OCI-LY1 (cell line): ENCODE data around the gene LAMB3.

Source experiments
- H2AFZ ChIP-seq: fragments of 200-600 bp; sonication (generic), shearing (Covaris generic); 2 replicates; pipeline ENCODE4 v1.6.0; 2014; ENCODE audit warnings: antibody characterized with exemption, mild to moderate bottlenecking, low read length
- H3F3A ChIP-seq: fragments of 200-600 bp; sonication (generic), shearing (Covaris generic); 2 replicates; pipeline ENCODE4 v1.6.0; 2014; ENCODE audit warnings: mild to moderate bottlenecking, antibody characterized with exemption, low read length, moderate library complexity; ENCODE audit not compliant: insufficient read depth
- H3K27ac ChIP-seq: fragments of 200-600 bp; sonication (generic); 2 replicates; pipeline ENCODE4 v1.5.1; 2014; ENCODE audit warnings: low read length, mixed run types, mild to moderate bottlenecking, low read depth; ENCODE audit not compliant: poor library complexity, severe bottlenecking
- H3K27me3 ChIP-seq: fragments of 200-600 bp; sonication (generic); 2 replicates; pipeline ENCODE4 v1.6.0; 2014; ENCODE audit warnings: antibody characterized with exemption, mild to moderate bottlenecking, low read length, moderate library complexity; ENCODE audit not compliant: insufficient read depth
- H3K36me3 ChIP-seq: fragments of 200-600 bp; sonication (generic); 2 replicates; pipeline ENCODE4 v1.6.1; 2014; ENCODE audit warnings: mild to moderate bottlenecking, antibody characterized with exemption, low read length, moderate library complexity, mixed read lengths; ENCODE audit not compliant: insufficient read depth
- H3K4me1 ChIP-seq: fragments of 200-600 bp; sonication (generic); 2 replicates; pipeline ENCODE4 v1.5.1; 2014; ENCODE audit warnings: mild to moderate bottlenecking, low read length, moderate library complexity; ENCODE audit not compliant: insufficient read depth, severe bottlenecking
- H3K4me2 ChIP-seq: fragments of 200-600 bp; sonication (generic), shearing (Covaris generic); 2 replicates; pipeline ENCODE4 v1.6.1; 2014; ENCODE audit warnings: low read length
- H3K4me3 ChIP-seq: fragments of 200-600 bp; sonication (generic); 2 replicates; pipeline ENCODE4 v1.5.1; 2014; ENCODE audit warnings: low read length, low read depth, mild to moderate bottlenecking, mixed read lengths; ENCODE audit not compliant: poor library complexity, severe bottlenecking
- H3K79me2 ChIP-seq: fragments of 200-600 bp; shearing (Covaris generic); 2 replicates; pipeline ENCODE4 v1.6.1; 2016; ENCODE audit warnings: mixed run types, low read length, mixed read lengths; ENCODE audit not compliant: insufficient read depth
- H3K9ac ChIP-seq: fragments of 200-600 bp; sonication (generic), shearing (Covaris generic); 2 replicates; pipeline ENCODE4 v1.6.1; 2014; ENCODE audit warnings: mild to moderate bottlenecking, low read length, mixed read lengths
- H3K9me2 ChIP-seq: fragments of 200-600 bp; sonication (generic), shearing (Covaris generic); 2 replicates; pipeline ENCODE4 v1.6.1; 2014; ENCODE audit warnings: low read depth, mild to moderate bottlenecking, low read length, mixed read lengths
- H3K9me3 ChIP-seq: fragments of 200-600 bp; shearing (Covaris generic); 2 replicates; pipeline ENCODE4 v1.6.1; 2014; ENCODE audit warnings: low read length, mixed read lengths
- H4K20me1 ChIP-seq: fragments of 200-600 bp; sonication (generic), shearing (Covaris generic); 2 replicates; pipeline ENCODE4 v1.6.0; 2016; ENCODE audit warnings: mild to moderate bottlenecking, low read length; ENCODE audit not compliant: insufficient read depth
- EZH2 ChIP-seq: fragments of 200-600 bp; sonication (generic), shearing (Covaris generic); IDR thresholded peaks from 2 replicates; pipeline ENCODE4 v1.8.0; 2017; ENCODE audit warnings: borderline replicate concordance, mixed run types, mild to moderate bottlenecking, antibody characterized with exemption, low read length, moderate library complexity, mixed read lengths
- TF ChIP-seq, protein P1 (sequence below): fragments of 200-600 bp; sonication (generic), shearing (Covaris generic); IDR thresholded peaks from 2 replicates; pipeline ENCODE4 v1.5.1; 2017; ENCODE audit warnings: mild to moderate bottlenecking, antibody characterized with exemption, low read length, moderate library complexity, mixed read lengths

Gene LAMB3

DNA sequence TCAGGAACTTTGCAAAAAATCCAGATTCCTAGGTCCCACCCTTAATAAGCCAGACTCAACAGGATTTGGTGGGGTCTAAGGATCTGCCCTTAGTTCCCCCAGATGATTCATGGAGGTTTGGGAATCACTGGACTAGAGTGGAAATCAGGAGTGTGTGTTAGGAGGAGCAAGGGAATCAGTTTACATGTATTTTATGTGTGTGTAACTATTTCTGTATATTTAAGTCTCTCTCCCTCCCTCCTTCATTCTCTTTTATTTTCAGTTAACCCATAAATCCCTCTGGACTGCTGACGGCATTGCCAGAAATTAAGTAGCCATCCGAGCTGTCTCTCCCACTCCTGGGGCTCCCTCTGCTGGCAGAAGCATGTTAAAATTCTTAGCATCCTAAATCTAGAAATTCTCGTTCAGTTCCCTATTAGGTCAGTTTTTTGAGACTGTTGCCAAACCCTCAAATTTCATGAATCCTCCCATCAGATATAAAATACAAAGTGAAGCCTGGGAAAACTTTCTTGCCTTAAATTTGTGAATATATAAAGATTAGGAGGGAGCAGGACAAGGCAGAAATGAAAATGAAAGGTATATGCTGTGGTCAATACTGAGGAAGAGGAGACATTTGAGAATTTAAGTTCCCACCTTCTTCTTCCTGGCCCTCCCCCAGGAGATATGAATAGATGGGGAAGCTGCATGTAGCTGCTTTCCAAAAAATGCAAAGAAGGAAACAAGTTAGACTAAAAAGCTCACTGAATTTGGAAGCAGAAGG, 40.7 kb upstream of the LAMB3 start:
- H3K9me2 ChIP-seq, result no peaks in the 10 kb centered on the region
- H3K9me3 ChIP-seq, result no peaks in the 10 kb centered on the region
- no peaks in the 10 kb centered on the region for H3F3A ChIP-seq
- TF ChIP-seq EZH2, result no peak
- TF ChIP-seq, protein P1, sequence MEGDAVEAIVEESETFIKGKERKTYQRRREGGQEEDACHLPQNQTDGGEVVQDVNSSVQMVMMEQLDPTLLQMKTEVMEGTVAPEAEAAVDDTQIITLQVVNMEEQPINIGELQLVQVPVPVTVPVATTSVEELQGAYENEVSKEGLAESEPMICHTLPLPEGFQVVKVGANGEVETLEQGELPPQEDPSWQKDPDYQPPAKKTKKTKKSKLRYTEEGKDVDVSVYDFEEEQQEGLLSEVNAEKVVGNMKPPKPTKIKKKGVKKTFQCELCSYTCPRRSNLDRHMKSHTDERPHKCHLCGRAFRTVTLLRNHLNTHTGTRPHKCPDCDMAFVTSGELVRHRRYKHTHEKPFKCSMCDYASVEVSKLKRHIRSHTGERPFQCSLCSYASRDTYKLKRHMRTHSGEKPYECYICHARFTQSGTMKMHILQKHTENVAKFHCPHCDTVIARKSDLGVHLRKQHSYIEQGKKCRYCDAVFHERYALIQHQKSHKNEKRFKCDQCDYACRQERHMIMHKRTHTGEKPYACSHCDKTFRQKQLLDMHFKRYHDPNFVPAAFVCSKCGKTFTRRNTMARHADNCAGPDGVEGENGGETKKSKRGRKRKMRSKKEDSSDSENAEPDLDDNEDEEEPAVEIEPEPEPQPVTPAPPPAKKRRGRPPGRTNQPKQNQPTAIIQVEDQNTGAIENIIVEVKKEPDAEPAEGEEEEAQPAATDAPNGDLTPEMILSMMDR, result peak; percentile 87
- no peak overlapping the region for H3K4me3 ChIP-seq
- H3K79me2 ChIP-seq, result no peaks in the 10 kb centered on the region
- no peak overlapping the region for H3K27ac ChIP-seq
- H3K4me1 ChIP-seq, result no peaks in the 10 kb centered on the region
- no peaks in the 10 kb centered on the region for H3K27me3 ChIP-seq
- no peak overlapping the region for H2AFZ ChIP-seq
- H3K4me2 ChIP-seq, result no peak overlapping the region
- H3K9ac ChIP-seq, result no peak overlapping the region
- H3K36me3 ChIP-seq, result no peaks in the 10 kb centered on the region
- H4K20me1 ChIP-seq, result no peaks in the 10 kb centered on the region

DNA sequence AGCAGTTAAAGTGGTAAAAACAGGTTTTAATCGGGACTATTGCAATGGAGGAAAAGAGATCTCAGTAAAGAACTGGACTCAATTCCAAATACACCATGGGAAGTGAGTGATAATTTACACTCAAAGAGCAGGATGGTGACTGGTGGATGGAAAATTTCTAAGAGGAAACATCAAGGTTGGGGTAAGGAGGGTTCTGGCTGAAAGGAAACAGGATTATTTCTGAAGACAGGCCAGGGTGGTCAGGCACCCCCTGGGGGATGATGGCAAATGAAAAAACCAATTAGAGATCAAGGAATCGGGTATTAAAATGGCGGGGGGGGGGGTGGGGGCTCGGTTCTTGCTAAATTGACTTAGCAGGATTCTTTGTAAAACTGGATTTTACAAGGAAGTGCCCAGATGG, 40.1 kb upstream of the LAMB3 start:
- no peak for TF ChIP-seq EZH2
- TF ChIP-seq, protein P1, result no peak
- Histone ChIP-seq H3K9me3 (no peaks in the 10 kb centered on the region), H2AFZ (no peak overlapping the region), H4K20me1 (no peaks in the 10 kb centered on the region), H3K4me3 (no peak overlapping the region), H3K36me3 (no peaks in the 10 kb centered on the region), H3K27me3 (no peaks in the 10 kb centered on the region), H3K4me1 (no peaks in the 10 kb centered on the region), H3F3A (no peaks in the 10 kb centered on the region), H3K9me2 (no peaks in the 10 kb centered on the region), H3K27ac (no peak overlapping the region), H3K9ac (no peak overlapping the region), H3K79me2 (no peaks in the 10 kb centered on the region), H3K4me2 (no peak overlapping the region)

- H3K9me2 ChIP-seq, result no peaks in the 10 kb centered on the region
- H3K9me3 ChIP-seq, result no peaks in the 10 kb centered on the region
- H3K4me1 ChIP-seq, result no peaks in the 10 kb centered on the region
- no peaks in the 10 kb centered on the region for H3K36me3 ChIP-seq
- no peaks in the 10 kb centered on the region for H3K79me2 ChIP-seq
- H4K20me1 ChIP-seq, result no peaks in the 10 kb centered on the region
- H3K9ac ChIP-seq, result no peak overlapping the region
- H3K27ac ChIP-seq, result no peak overlapping the region
- no peak overlapping the region for H3K4me3 ChIP-seq
- no peak for TF ChIP-seq EZH2
- TF ChIP-seq, protein P1, result no peak
- no peaks in the 10 kb centered on the region for H3K27me3 ChIP-seq
- H3F3A ChIP-seq, result no peaks in the 10 kb centered on the region
- no peak overlapping the region for H3K4me2 ChIP-seq
- H2AFZ ChIP-seq, result no peak overlapping the region
Observed at GRCh38 chr1:209691237-209691636, 39.0 kb upstream of the LAMB3 start.
